ENCODE measurements around the gene ETFA.
"Not testable (repeated sequence)": the region's sequence is repeated elsewhere in the genome, so short reads cannot be mapped to it uniquely, and the experiment has no call there.

Gene ETFA

DNA sequence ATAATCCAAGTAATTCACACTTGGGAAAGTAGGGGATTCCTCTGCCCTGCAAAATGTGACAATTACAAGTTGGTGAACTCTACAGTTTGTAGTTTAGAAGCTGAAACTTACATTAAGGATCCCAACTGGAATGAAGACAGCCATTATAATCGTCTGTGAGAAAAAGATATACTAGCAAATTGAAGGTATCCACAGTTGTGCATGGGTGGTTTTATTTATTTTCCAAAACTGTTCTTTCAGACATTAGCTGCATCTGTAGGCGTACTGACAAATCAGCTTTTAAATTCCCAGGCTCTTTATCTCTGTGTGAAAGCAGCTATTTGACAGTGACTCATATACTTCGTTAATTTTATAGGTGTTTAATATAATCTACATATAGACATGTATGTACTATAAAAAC lies 12.8 kb upstream of the ETFA start:
- no peak for DNase-seq (ENCODE audit: low read depth)

DNA sequence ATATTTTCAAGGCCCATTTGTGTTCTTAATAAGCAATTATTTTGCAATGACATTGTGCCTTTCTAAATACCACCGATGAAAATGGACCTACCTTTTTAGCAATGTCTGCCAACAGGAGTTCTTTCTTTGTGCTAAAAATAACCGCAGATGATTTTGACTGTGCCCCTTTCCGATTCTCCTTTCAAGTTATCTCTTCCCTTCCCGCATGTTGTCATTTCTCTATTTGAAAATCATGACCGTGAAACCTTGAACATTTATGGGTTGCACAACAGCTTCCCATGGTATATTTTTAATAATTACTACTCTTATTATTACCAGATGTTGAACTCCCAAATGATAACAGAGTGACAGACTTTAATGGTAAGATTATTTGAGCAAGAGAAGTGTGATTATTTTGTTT lies 10.3 kb upstream of the ETFA start:
- DNase-seq (ENCODE audit: low read depth), result no peak

DNA sequence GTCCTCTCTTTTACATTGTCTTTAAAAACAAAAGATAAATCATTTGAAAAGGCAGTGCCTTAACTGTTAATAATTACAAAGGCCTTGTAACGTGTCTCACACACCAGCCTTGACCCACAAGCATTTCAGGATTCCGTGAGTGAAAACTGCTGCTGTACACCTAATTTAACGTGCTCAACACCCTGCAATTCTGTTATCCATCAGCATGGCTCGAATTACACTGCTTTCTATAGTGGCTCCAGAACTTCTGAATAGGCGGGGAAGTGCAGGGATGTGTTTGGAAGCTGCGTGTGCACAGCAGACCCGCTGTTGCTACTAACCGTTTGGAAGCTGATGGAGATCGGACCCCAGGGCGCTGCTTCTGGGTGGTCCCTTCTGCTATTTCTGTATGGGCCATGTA lies 9.9 kb upstream of the ETFA start:
- DNase-seq (ENCODE audit: low read depth), result no peak

DNA sequence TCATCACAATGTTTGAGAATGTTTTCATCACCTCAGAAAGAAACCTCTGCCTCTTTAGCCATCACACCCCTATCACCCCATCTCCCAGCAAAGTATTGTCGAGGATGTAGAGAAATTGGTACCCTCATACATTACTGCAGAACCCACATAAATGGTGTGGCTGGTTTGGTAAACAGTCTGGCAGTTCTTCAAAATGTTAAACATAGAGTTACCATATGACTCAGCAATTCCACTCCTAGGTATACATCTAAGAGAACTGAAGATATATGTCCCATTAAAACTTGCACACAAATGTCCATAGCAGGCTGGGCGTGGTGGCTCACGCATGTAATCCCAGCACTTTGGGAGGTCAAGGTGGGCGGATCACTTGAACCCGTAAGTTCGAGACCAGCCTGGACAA lies 8.7 kb upstream of the ETFA start:
- DNase-seq (ENCODE audit: low read depth), result no peak

- DNase-seq (ENCODE audit: low read depth), result no peak
These were observed 2.5 kb upstream of the ETFA start for GRCh38 chr15:76313731-76314130.

- not testable (repeated sequence) for DNase-seq (ENCODE audit: low read depth)
These were observed 1.9 kb upstream of the ETFA start for GRCh38 chr15:76313175-76313567.

DNA sequence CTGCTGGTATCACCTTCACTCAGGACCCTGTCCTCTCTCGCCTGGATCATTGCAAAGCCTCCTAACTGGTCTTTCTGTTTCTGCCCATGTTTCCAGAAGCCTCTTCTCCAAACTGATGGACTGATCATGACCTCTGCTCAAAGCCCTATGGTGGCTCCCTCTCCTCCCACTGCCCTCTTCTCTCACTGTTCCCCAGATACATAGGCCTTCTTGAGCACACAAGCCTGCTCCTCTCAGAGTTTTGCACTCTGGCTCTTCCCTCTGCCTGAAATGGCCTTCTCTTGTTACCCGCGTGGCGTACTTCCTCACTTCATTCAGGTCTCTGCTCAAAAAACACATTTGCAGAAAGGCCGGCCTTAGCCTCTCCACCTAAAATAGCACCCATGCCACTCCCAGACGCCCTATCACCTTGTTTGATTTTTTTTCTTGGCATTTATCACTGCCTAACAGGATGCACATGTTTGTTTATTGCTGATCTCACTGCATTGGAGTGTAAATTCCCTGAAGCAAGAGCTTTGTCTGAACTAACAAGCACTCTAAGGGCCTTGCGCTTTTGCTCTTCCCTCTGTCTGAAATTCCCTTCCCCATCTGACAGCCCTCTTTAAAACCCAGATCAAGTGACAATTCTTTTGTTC lies 1.4 kb upstream of the ETFA start:
- DNase-seq (ENCODE audit: low read depth), result no peak

- DNase-seq (ENCODE audit: low read depth), result no peak
These were observed 682 bp downstream of the ETFA start for GRCh38 chr15:76310475-76311099.

DNA sequence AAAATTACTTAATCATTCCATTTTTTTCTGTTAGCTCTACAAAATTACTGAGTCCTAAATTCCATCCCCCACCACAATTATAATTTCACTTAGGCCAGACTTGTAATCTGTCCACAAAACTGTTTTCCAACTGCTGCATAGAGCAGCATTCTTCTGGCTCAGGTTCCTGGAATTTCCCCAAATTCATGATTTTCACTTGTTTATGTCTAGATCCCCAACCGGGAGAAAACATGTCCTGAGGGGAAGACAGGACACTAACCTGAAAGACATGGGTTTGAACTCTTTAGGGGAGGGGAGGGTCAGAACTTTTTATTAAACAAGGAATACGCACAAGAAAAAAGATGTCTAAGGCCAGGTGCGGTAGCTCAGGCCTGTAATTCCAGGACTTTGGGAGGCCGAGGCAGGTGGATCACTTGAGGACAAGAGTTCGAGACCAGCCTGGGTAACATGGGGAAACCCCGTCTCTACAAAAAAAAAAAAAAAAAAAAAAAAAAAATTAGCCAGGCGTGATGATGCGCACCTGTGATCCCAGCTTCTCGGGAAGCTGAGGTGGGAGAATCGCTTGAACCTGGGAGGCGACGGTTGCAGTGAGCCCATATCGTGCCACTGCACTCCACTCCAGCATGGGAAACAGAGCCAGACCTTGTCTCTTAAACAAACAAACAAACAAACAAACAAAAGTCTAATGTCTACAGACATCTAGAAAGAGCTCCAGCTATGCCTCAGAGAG lies 1.5 kb downstream of the ETFA start:
- peak; percentile 42 for DNase-seq (ENCODE audit: low read depth)

GRCh38 chr15:76303909-76304308 lies 7.4 kb downstream of the ETFA start:
- DNase-seq (ENCODE audit: low read depth), result no peak

- DNase-seq (ENCODE audit: low read depth), result no peak
These were observed 11.5 kb downstream of the ETFA start for GRCh38 chr15:76299786-76300185.

DNA sequence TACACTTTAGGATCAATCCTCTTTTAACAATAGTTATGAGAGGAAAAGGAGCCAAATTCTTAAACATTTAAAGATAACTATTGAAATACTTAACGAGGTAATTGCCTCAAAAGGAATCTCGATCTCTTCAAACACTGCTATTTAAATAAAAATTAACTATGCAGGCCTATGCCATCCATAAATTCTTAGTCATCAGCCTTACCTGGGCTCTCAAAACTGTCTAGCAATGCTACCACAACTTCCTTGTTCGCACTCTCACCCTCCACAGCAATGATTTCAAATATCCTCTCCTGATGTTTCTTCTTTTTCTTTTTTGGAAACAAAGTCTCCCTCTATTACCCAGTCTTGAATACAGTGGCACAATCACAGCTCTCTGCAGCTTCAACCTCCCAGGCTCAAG lies 12.3 kb downstream of the ETFA start:
- no peak for DNase-seq (ENCODE audit: low read depth)

- not testable (repeated sequence) for DNase-seq (ENCODE audit: low read depth)
These were observed 13.3 kb downstream of the ETFA start for GRCh38 chr15:76297951-76298350.

GRCh38 chr15:76296849-76297248 lies 14.4 kb downstream of the ETFA start:
- no peak for DNase-seq (ENCODE audit: low read depth)

GRCh38 chr15:76294463-76294862 lies 16.8 kb downstream of the ETFA start:
- DNase-seq (ENCODE audit: low read depth), result not testable (repeated sequence)

DNA sequence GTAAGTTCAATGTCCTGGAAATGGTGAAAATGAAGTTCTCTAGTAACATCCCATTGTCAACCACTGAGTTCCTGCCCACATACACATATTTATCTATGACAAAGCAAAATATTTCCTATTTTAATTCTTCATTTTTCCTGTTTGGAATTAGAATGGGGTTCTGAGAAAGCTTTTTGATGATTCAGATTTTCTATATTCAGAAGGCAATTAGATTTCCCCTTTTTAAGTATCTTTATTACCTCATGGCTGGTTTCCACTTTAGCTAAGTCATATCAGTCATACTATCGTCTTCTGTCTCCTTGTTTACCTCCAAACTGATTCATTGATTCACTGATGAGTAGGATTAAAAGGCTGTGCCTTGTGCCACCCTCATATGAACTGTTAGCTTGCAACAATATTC lies 17.9 kb downstream of the ETFA start:
- peak; percentile 41 for DNase-seq (ENCODE audit: low read depth)

- DNase-seq (ENCODE audit: low read depth), result peak; percentile 31
These were observed 21.7 kb downstream of the ETFA start for GRCh38 chr15:76289582-76289981.

- peak; percentile 35 for DNase-seq (ENCODE audit: low read depth)
These were observed 24.9 kb downstream of the ETFA start for GRCh38 chr15:76286271-76286879.

- peak; percentile 8 for DNase-seq (ENCODE audit: low read depth)
These were observed 25.9 kb downstream of the ETFA start for GRCh38 chr15:76285241-76285825.

DNA sequence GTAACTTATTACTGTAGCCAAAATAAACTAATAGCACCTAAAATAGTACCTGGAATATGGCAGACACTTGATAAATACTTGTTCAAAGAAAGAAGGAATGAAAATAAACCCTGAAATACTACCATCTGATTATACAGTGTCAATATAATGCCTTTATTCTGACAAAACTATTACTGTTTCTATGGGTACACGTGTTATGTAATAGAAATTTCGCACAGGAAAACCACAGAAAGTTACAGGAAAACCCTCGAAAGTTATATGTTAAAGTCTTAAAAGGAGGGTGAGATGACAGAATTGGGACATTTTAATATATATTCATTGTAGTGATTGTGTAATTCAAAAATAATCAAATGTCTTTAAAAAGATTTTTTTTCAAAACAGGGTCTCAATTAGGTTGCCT lies 28.8 kb downstream of the ETFA start:
- DNase-seq (ENCODE audit: low read depth), result no peak

- DNase-seq (ENCODE audit: low read depth), result no peak
These were observed 32.6 kb downstream of the ETFA start for GRCh38 chr15:76278651-76279050.

GRCh38 chr15:76274821-76275220 lies 36.4 kb downstream of the ETFA start:
- DNase-seq (ENCODE audit: low read depth), result no peak

- DNase-seq (ENCODE audit: low read depth), result peak; percentile 66
These were observed 37.0 kb downstream of the ETFA start for GRCh38 chr15:76274226-76274625.
